Astrocyte of the spinal cord (primary cell): ENCODE results near the gene SLC37A4.

Experiments
- DNase-seq: peaks from one replicate; pipeline ENCODE4 v3.0.0; 2011; ENCODE audit warnings: low read depth, low spot score
- H3K4me3 ChIP-seq: 2 replicates; pipeline ENCODE4 v1.5.1; 2011; ENCODE audit warnings: low read depth, mild to moderate bottlenecking, low read length, moderate library complexity
- in situ Hi-C: cut with HindIII; loops from 2 replicates; pipeline ENCODE4 v1.10.0; 2017; ENCODE audit warnings: low sequenced_read_pairs
- TF ChIP-seq, protein P1 (sequence below): IDR thresholded peaks from 2 replicates; pipeline ENCODE4 v1.5.1; 2012; ENCODE audit warnings: low read depth, mild to moderate bottlenecking, low read length, inconsistent platforms

SLC37A4 gene

DNA sequence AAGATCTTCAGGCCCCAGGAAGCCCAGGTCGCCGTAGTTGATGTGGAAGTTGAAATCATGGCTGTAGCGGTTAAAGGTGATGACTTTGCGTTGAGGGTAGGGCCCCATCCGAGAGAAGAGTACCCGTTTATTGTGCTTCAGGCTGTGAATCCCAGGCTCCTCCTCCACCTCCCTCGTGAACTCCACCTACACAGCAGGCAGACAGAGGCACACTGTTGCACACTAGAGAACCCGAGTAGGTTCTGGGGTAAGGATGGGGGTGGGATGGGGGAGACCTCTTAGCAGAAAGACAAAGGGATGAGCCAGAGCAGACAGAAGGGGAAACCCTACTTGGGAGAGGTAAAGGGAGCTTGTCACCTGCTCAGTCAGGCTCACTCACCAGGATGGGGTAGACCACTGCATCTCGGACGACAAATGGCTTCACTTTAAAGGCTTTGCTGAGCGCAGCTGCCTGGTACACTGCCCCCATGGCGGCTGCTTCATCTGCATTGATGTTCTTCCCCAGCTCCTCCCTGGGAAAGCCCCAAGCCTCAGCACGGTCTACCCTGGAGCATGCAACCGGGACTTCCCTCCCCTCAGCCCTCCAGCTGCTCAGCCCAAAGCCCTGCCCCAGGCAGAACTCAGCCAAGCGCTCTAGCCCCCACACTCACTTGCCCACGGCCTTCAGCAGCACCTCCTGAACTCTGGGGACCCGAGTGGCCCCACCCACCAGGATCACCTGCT, 20.9 kb upstream of the SLC37A4 start:
- H3K4me3 ChIP-seq, result no peak overlapping the region
- no peak for DNase-seq
- TF ChIP-seq, protein P1, sequence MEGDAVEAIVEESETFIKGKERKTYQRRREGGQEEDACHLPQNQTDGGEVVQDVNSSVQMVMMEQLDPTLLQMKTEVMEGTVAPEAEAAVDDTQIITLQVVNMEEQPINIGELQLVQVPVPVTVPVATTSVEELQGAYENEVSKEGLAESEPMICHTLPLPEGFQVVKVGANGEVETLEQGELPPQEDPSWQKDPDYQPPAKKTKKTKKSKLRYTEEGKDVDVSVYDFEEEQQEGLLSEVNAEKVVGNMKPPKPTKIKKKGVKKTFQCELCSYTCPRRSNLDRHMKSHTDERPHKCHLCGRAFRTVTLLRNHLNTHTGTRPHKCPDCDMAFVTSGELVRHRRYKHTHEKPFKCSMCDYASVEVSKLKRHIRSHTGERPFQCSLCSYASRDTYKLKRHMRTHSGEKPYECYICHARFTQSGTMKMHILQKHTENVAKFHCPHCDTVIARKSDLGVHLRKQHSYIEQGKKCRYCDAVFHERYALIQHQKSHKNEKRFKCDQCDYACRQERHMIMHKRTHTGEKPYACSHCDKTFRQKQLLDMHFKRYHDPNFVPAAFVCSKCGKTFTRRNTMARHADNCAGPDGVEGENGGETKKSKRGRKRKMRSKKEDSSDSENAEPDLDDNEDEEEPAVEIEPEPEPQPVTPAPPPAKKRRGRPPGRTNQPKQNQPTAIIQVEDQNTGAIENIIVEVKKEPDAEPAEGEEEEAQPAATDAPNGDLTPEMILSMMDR, result no peak
- in situ Hi-C loops, result no loop called here

DNA sequence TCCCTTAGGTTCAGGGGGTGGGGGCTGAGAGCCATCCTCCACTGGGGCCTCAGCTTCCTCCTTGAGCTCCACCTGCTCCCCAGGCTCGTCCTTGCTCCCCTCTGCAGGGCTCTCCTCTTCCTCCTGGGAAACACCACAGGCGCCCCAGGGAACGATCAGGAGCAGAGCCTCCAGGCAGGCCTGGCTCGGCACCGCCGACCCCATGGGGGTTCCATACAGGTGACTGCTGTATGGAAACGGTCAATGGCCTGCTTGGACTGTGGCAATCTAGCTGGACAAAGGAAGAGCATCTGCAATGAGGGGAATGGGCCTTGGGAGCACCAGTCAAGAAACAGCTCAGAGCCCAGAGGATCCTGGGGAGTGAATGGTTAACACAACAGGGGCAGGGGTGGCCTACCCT, 18.4 kb upstream of the SLC37A4 start:
- TF ChIP-seq, protein P1, result no peak
- in situ Hi-C loops, result no loop called here
- no peak for DNase-seq
- H3K4me3 ChIP-seq, result no peak overlapping the region

GRCh38 chr11:119048644-119049043, 18.0 kb upstream of the SLC37A4 start:
- DNase-seq, result no peak
- in situ Hi-C loops, result no loop called here
- TF ChIP-seq, protein P1, result no peak
- H3K4me3 ChIP-seq, result no peak overlapping the region

- H3K4me3 ChIP-seq, result no peak overlapping the region
- no peak for DNase-seq
- in situ Hi-C loops, result no loop called here
- TF ChIP-seq, protein P1, result no peak
These were observed 16.5 kb upstream of the SLC37A4 start for GRCh38 chr11:119047205-119047604.

DNA sequence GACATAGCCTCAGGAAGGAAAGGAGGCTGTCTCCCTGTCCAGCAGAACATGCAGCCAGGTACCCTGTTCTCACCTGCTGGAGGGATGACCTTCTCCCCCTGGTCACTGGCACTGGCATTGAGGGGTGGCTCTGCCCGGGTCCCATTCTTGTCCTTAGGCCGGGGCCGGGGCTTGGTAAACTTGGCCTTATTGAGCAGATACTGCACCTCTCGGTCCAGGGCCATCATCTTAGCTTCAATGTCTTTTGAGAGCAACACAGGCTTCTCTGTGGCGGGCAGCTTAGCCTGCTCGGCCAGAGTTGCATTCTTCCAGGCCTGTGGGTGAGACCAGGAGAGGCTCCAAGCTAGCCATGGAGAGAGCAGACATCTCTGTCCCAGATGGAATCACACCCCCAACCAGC, 15.8 kb upstream of the SLC37A4 start:
- H3K4me3 ChIP-seq, result no peak overlapping the region
- no peak for DNase-seq
- in situ Hi-C loops, result no loop called here
- TF ChIP-seq, protein P1, result no peak

- TF ChIP-seq, protein P1, result peak; percentile 38
- no peak overlapping the region for H3K4me3 ChIP-seq
- no peak for DNase-seq
- in situ Hi-C loops, result no loop called here
These were observed 14.0 kb upstream of the SLC37A4 start for GRCh38 chr11:119044708-119045107.
